ENCODE results near the gene SLC22A4. TPM values are rescaled to one million over a fixed set of nuclear protein-coding genes. Genes with fewer than 3 reads are reported as not detected.

SLC22A4 gene
- total RNA-seq, 2 donors from 2014 or later: 0.68 TPM; not detected in 1

- no peak overlapping the region for H3K4me3 ChIP-seq (ENCODE audit: low read length)
- Mint-ChIP-seq H3K9me3 (peaks cover 8% of the 10 kb centered on the region), H3K27me3 (ENCODE audit: insufficient read depth) (no peaks in the 10 kb centered on the region), H3K36me3 (ENCODE audit: low read depth) (no peaks in the 10 kb centered on the region), H3K4me1 (no peaks in the 10 kb centered on the region), H3K27ac (no peak overlapping the region), H3K4me3 (no peak overlapping the region)
- no peaks in the 10 kb centered on the region for H3K4me1 ChIP-seq (ENCODE audit: control insufficient read depth, insufficient read depth, low read length)
- 94 to 97% methylated on average over 3 of the region's 3 CpGs for WGBS, 2 experiments (ENCODE audit: insufficient coverage in 1 of 2, insufficient read length in 1 of 2)
- H3K9ac ChIP-seq (ENCODE audit: extremely low read depth, low read length, poor library complexity, severe bottlenecking): no peak overlapping the region
- peaks cover 6% of the 10 kb centered on the region for H3K9me3 ChIP-seq (ENCODE audit: control insufficient read depth, low read length)
- no peak for DNase-seq
- no peaks in the 10 kb centered on the region for H3K36me3 ChIP-seq (ENCODE audit: control insufficient read depth, insufficient read depth, low read length)
- H3K27ac ChIP-seq (ENCODE audit: low read depth, low read length): no peak overlapping the region
- peaks cover 30% of the 10 kb centered on the region for H3K27me3 ChIP-seq (ENCODE audit: control insufficient read depth, insufficient read depth, low read length, poor library complexity, severe bottlenecking)
- no peak for TF ChIP-seq CTCF (conservative IDR thresholded peaks at IDR 0.05)
Observed at GRCh38 chr5:132355140-132355765, 61.1 kb downstream of the SLC22A4 start.

- Histone ChIP-seq H3K4me1 (ENCODE audit: control insufficient read depth, insufficient read depth, low read length) (no peaks in the 10 kb centered on the region), H3K9me3 (ENCODE audit: control insufficient read depth, low read length) (no peaks in the 10 kb centered on the region), H3K27ac (ENCODE audit: low read depth, low read length) (no peak overlapping the region), H3K4me3 (ENCODE audit: low read length) (no peak overlapping the region), H3K36me3 (ENCODE audit: control insufficient read depth, insufficient read depth, low read length) (no peaks in the 10 kb centered on the region), H3K27me3 (ENCODE audit: control insufficient read depth, insufficient read depth, low read length, poor library complexity, severe bottlenecking) (peaks cover 28% of the 10 kb centered on the region), H3K9ac (ENCODE audit: extremely low read depth, low read length, poor library complexity, severe bottlenecking) (no peak overlapping the region)
- TF ChIP-seq CTCF (conservative IDR thresholded peaks at IDR 0.05): no peak
- 97 to 100% methylated on average over 1 of the region's 1 CpG for WGBS, 2 experiments (ENCODE audit: insufficient coverage in 1 of 2, insufficient read length in 1 of 2)
- H3K27me3 Mint-ChIP-seq (ENCODE audit: insufficient read depth): peaks cover 2% of the 10 kb centered on the region
- no peaks in the 10 kb centered on the region for H3K36me3 Mint-ChIP-seq (ENCODE audit: low read depth)
- no peak overlapping the region for H3K4me3 Mint-ChIP-seq
- H3K27ac Mint-ChIP-seq: no peak overlapping the region
- DNase-seq: no peak
- H3K4me1 Mint-ChIP-seq: no peaks in the 10 kb centered on the region
- no peaks in the 10 kb centered on the region for H3K9me3 Mint-ChIP-seq
Observed at GRCh38 chr5:132358775-132359174, 64.6 kb downstream of the SLC22A4 start.

GRCh38 chr5:132362086-132362485 is 67.9 kb downstream of the SLC22A4 start:
- H3K27me3 Mint-ChIP-seq (ENCODE audit: insufficient read depth): peaks cover 2% of the 10 kb centered on the region
- H3K36me3 Mint-ChIP-seq (ENCODE audit: low read depth): no peaks in the 10 kb centered on the region
- H3K9me3 Mint-ChIP-seq: no peaks in the 10 kb centered on the region
- TF ChIP-seq CTCF (conservative IDR thresholded peaks at IDR 0.05): no peak
- no peak for DNase-seq
- H3K4me1 Mint-ChIP-seq: no peaks in the 10 kb centered on the region
- no peak overlapping the region for H3K4me3 ChIP-seq (ENCODE audit: low read length)
- 62 to 98% methylated on average over 2 of the region's 2 CpGs for WGBS, 2 experiments (ENCODE audit: insufficient coverage in 1 of 2, insufficient read length in 1 of 2)
- H3K27ac ChIP-seq (ENCODE audit: low read depth, low read length): no peak overlapping the region
- H3K36me3 ChIP-seq (ENCODE audit: control insufficient read depth, insufficient read depth, low read length): no peaks in the 10 kb centered on the region
- peaks cover 30% of the 10 kb centered on the region for H3K27me3 ChIP-seq (ENCODE audit: control insufficient read depth, insufficient read depth, low read length, poor library complexity, severe bottlenecking)
- H3K4me3 Mint-ChIP-seq: no peak overlapping the region
- H3K27ac Mint-ChIP-seq: no peak overlapping the region
- no peaks in the 10 kb centered on the region for H3K4me1 ChIP-seq (ENCODE audit: control insufficient read depth, insufficient read depth, low read length)
- H3K9ac ChIP-seq (ENCODE audit: extremely low read depth, low read length, poor library complexity, severe bottlenecking): no peak overlapping the region
- no peaks in the 10 kb centered on the region for H3K9me3 ChIP-seq (ENCODE audit: control insufficient read depth, low read length)
